ENCODE data around the gene KRT81. TPM values are rescaled to one million over a fixed set of nuclear protein-coding genes. Genes with fewer than 3 reads are reported as not detected.
"Not testable (repeated sequence)": the region's sequence is repeated elsewhere in the genome, so short reads cannot be mapped to it uniquely, and the experiment has no call there.

Gene KRT81
- total RNA-seq, 1 donor from 2014 or later = not detected

- Histone ChIP-seq H3K27me3 (ENCODE audit: control insufficient read depth in 3 of 3, insufficient read depth in 3 of 3, low read length in 3 of 3) (peaks cover 0 to 3% (median 0%) of the 10 kb centered on the region in 3 donors), H3K4me1 (ENCODE audit: control insufficient read depth in 3 of 3, insufficient read depth in 3 of 3, low read length in 3 of 3) (peaks cover 35 to 49% (median 49%) of the 10 kb centered on the region in 3 donors), H3K9me3 (ENCODE audit: control insufficient read depth in 3 of 3, low read length in 3 of 3) (no peaks in the 10 kb centered on the region), H3K4me3 (ENCODE audit: low read length in 3 of 3) (no peak overlapping the region), H3K9ac (ENCODE audit: low read depth in 1 of 3, low read length in 3 of 3) (peak overlapping the region in 1 of 3 donors; percentile 25), H3K27ac (ENCODE audit: low read depth, low read length) (no peak overlapping the region), H3K36me3 (ENCODE audit: control insufficient read depth in 3 of 3, insufficient read depth in 3 of 3, low read length in 3 of 3) (no peaks in the 10 kb centered on the region)
These were observed 48.0 kb downstream of the KRT81 start for GRCh38 chr12:52243259-52243855.

- Histone ChIP-seq H3K36me3 (ENCODE audit: control insufficient read depth in 3 of 3, insufficient read depth in 3 of 3, low read length in 3 of 3) (no peaks in the 10 kb centered on the region), H3K9ac (ENCODE audit: low read depth in 1 of 3, low read length in 3 of 3) (peak overlapping the region in 1 of 3 donors; percentile 25), H3K4me1 (ENCODE audit: control insufficient read depth in 3 of 3, insufficient read depth in 3 of 3, low read length in 3 of 3) (peaks cover 30 to 43% (median 42%) of the 10 kb centered on the region in 3 donors), H3K27ac (ENCODE audit: low read depth, low read length) (no peak overlapping the region), H3K4me3 (ENCODE audit: low read length in 3 of 3) (no peak overlapping the region), H3K9me3 (ENCODE audit: control insufficient read depth in 3 of 3, low read length in 3 of 3) (no peaks in the 10 kb centered on the region), H3K27me3 (ENCODE audit: control insufficient read depth in 3 of 3, insufficient read depth in 3 of 3, low read length in 3 of 3) (peaks cover 0 to 3% (median 0%) of the 10 kb centered on the region in 3 donors)
These were observed 48.7 kb downstream of the KRT81 start for GRCh38 chr12:52242442-52243258.

GRCh38 chr12:52241205-52241842 lies 50.0 kb downstream of the KRT81 start:
- no peak overlapping the region for H3K27ac ChIP-seq (ENCODE audit: low read depth, low read length)
- no peaks in the 10 kb centered on the region for H3K9me3 ChIP-seq (ENCODE audit: control insufficient read depth in 3 of 3, low read length in 3 of 3)
- no peak overlapping the region for H3K4me3 ChIP-seq (ENCODE audit: low read length in 3 of 3)
- no peak overlapping the region for H3K9ac ChIP-seq (ENCODE audit: low read depth in 1 of 3, low read length in 3 of 3)
- no peaks in the 10 kb centered on the region for H3K36me3 ChIP-seq (ENCODE audit: control insufficient read depth in 3 of 3, insufficient read depth in 3 of 3, low read length in 3 of 3)
- H3K4me1 ChIP-seq (ENCODE audit: control insufficient read depth in 3 of 3, insufficient read depth in 3 of 3, low read length in 3 of 3) = peaks cover 18 to 30% (median 29%) of the 10 kb centered on the region in 3 donors
- H3K27me3 ChIP-seq (ENCODE audit: control insufficient read depth in 3 of 3, insufficient read depth in 3 of 3, low read length in 3 of 3) = peaks cover 0 to 5% (median 0%) of the 10 kb centered on the region in 3 donors

- not testable (repeated sequence) for H3K4me3 ChIP-seq (ENCODE audit: low read length in 3 of 3); H3K27ac ChIP-seq (ENCODE audit: low read depth, low read length); H3K9ac ChIP-seq (ENCODE audit: low read depth in 1 of 3, low read length in 3 of 3); H3K36me3 ChIP-seq (ENCODE audit: control insufficient read depth in 3 of 3, insufficient read depth in 3 of 3, low read length in 3 of 3); H3K9me3 ChIP-seq (ENCODE audit: control insufficient read depth in 3 of 3, low read length in 3 of 3)
- H3K4me1 ChIP-seq (ENCODE audit: control insufficient read depth in 3 of 3, insufficient read depth in 3 of 3, low read length in 3 of 3) = peaks cover 15 to 21% (median 19%) of the 10 kb centered on the region in 3 donors
- H3K27me3 ChIP-seq (ENCODE audit: control insufficient read depth in 3 of 3, insufficient read depth in 3 of 3, low read length in 3 of 3) = peaks cover 0 to 11% (median 6%) of the 10 kb centered on the region in 3 donors
These were observed 51.1 kb downstream of the KRT81 start for GRCh38 chr12:52240247-52240646.

GRCh38 chr12:52239767-52240166 lies 51.6 kb downstream of the KRT81 start:
- Histone ChIP-seq H3K36me3 (ENCODE audit: control insufficient read depth in 3 of 3, insufficient read depth in 3 of 3, low read length in 3 of 3) (no peaks in the 10 kb centered on the region), H3K9ac (ENCODE audit: low read depth in 1 of 3, low read length in 3 of 3) (no peak overlapping the region), H3K27ac (ENCODE audit: low read depth, low read length) (no peak overlapping the region), H3K4me1 (ENCODE audit: control insufficient read depth in 3 of 3, insufficient read depth in 3 of 3, low read length in 3 of 3) (peaks cover 15 to 17% (median 17%) of the 10 kb centered on the region in 3 donors), H3K27me3 (ENCODE audit: control insufficient read depth in 3 of 3, insufficient read depth in 3 of 3, low read length in 3 of 3) (peaks cover 4 to 16% (median 11%) of the 10 kb centered on the region in 3 donors), H3K9me3 (ENCODE audit: control insufficient read depth in 3 of 3, low read length in 3 of 3) (no peaks in the 10 kb centered on the region), H3K4me3 (ENCODE audit: low read length in 3 of 3) (no peak overlapping the region)

- no peak overlapping the region for H3K9ac ChIP-seq (ENCODE audit: low read depth in 1 of 3, low read length in 3 of 3)
- no peak overlapping the region for H3K27ac ChIP-seq (ENCODE audit: low read depth, low read length)
- no peaks in the 10 kb centered on the region for H3K9me3 ChIP-seq (ENCODE audit: control insufficient read depth in 3 of 3, low read length in 3 of 3)
- no peak overlapping the region for H3K4me3 ChIP-seq (ENCODE audit: low read length in 3 of 3)
- H3K36me3 ChIP-seq (ENCODE audit: control insufficient read depth in 3 of 3, insufficient read depth in 3 of 3, low read length in 3 of 3) = no peaks in the 10 kb centered on the region
- peaks cover 4 to 19% (median 15%) of the 10 kb centered on the region in 3 donors for H3K27me3 ChIP-seq (ENCODE audit: control insufficient read depth in 3 of 3, insufficient read depth in 3 of 3, low read length in 3 of 3)
- H3K4me1 ChIP-seq (ENCODE audit: control insufficient read depth in 3 of 3, insufficient read depth in 3 of 3, low read length in 3 of 3) = peaks cover 9 to 11% (median 11%) of the 10 kb centered on the region in 3 donors
These were observed 52.3 kb downstream of the KRT81 start for GRCh38 chr12:52238916-52239646.

- Histone ChIP-seq H3K4me1 (ENCODE audit: control insufficient read depth in 3 of 3, insufficient read depth in 3 of 3, low read length in 3 of 3) (peaks cover 1 to 3% (median 3%) of the 10 kb centered on the region in 3 donors), H3K9ac (ENCODE audit: low read depth in 1 of 3, low read length in 3 of 3) (no peak overlapping the region), H3K36me3 (ENCODE audit: control insufficient read depth in 3 of 3, insufficient read depth in 3 of 3, low read length in 3 of 3) (no peaks in the 10 kb centered on the region), H3K27me3 (ENCODE audit: control insufficient read depth in 3 of 3, insufficient read depth in 3 of 3, low read length in 3 of 3) (peaks cover 9 to 24% (median 20%) of the 10 kb centered on the region in 3 donors), H3K27ac (ENCODE audit: low read depth, low read length) (no peak overlapping the region), H3K9me3 (ENCODE audit: control insufficient read depth in 3 of 3, low read length in 3 of 3) (no peaks in the 10 kb centered on the region), H3K4me3 (ENCODE audit: low read length in 3 of 3) (no peak overlapping the region)
These were observed 53.0 kb downstream of the KRT81 start for GRCh38 chr12:52238207-52238840.

GRCh38 chr12:52236386-52237050 lies 54.8 kb downstream of the KRT81 start:
- no peak overlapping the region for H3K9ac ChIP-seq (ENCODE audit: low read depth in 1 of 3, low read length in 3 of 3)
- H3K9me3 ChIP-seq (ENCODE audit: control insufficient read depth in 3 of 3, low read length in 3 of 3) = no peaks in the 10 kb centered on the region
- no peaks in the 10 kb centered on the region for H3K36me3 ChIP-seq (ENCODE audit: control insufficient read depth in 3 of 3, insufficient read depth in 3 of 3, low read length in 3 of 3)
- H3K27ac ChIP-seq (ENCODE audit: low read depth, low read length) = no peak overlapping the region
- peaks cover 8 to 11% (median 10%) of the 10 kb centered on the region in 3 donors for H3K4me1 ChIP-seq (ENCODE audit: control insufficient read depth in 3 of 3, insufficient read depth in 3 of 3, low read length in 3 of 3)
- H3K4me3 ChIP-seq (ENCODE audit: low read length in 3 of 3) = no peak overlapping the region
- H3K27me3 ChIP-seq (ENCODE audit: control insufficient read depth in 3 of 3, insufficient read depth in 3 of 3, low read length in 3 of 3) = peaks cover 25 to 38% (median 37%) of the 10 kb centered on the region in 3 donors

All from skeletal muscle tissue (tissue), 4 donors.